ENCODE data around the gene CFAP410. TPM values are rescaled to one million over a fixed set of nuclear protein-coding genes. Genes with fewer than 3 reads are reported as not detected.

The CFAP410 gene
- total and polyA plus RNA-seq, 2 of the 13 experiments (the other 11 are each of a cell fraction or from before 2014, with no cell fraction given) = 8.0 to 20.1 TPM

DNA sequence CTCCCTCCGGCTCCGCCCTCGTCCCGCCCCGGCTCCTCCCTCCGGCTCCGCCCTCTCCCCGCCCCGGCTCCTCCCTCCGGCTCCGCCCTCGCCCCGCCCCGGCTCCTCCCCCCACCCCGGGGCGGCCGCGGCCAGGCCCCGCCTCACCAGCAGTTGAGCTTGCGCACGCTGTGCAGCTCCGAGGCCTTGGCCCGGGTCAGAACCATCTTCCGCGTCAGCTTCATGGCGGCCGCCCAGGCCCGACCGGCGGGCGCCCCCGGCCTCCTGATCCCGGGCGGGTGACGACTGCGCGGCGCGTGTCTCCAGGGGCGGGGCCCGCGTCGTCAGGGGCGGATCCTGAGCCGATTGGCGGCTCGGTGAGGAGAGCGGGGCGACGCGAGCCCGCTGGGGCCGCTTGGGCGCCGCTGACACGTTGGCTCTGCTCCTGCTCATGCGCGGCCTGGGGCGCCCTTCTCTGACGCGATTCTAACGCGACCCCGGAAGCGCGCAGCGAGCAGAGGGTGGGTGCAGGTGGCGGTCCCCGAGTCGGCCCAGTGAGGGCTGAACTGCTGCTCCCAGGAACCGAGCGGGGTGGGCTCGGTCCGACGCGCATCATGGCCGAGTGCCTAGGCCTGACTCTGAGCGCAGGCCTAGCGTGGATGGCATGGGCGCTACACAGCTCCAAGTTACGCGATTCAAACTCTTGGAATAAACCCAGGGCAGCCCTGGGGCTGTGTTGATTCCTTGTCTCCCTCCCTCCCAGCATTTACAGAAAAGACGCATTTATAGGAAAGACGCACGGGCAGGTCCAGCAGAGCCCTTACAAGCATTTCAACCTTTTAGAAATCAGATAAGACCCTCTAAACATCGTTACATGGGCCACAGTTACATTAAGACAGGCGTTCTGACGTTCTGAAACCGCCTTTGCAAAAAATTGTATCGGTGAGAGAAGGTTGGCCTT lies at the start of gene CFAP410 (continued):
- TF ChIP-seq ZNF530 (CRISPR knock-in tag; IDR thresholded peaks at IDR 0.05; ENCODE audit: low read depth) (no peak), TEAD3 (CRISPR knock-in tag; optimal IDR thresholded peaks at IDR 0.05; ENCODE audit: borderline replicate concordance) (peak; percentile 52), ATRX (CRISPR knock-in tag; IDR thresholded peaks at IDR 0.05; ENCODE audit: borderline replicate concordance) (no peak), E2F5 (CRISPR knock-in tag; conservative IDR thresholded peaks at IDR 0.05) (no peak; the same call in 1 of the 2 replicates), ZNF709 (CRISPR knock-in tag; IDR thresholded peaks at IDR 0.05) (peak; percentile 22; the same call in 1 of the 2 replicates), U2AF1 (optimal IDR thresholded peaks at IDR 0.05; ENCODE audit: low read depth, low read length) (no peak), SMAD3 (CRISPR knock-in tag; IDR thresholded peaks at IDR 0.05) (0 out of 2 replicates have a peak, but pooled peaks have one; percentile 21), TMF1 (CRISPR knock-in tag; IDR thresholded peaks at IDR 0.05; ENCODE audit: low read depth) (peak; percentile 75; the same call in 1 of the 2 replicates), KLF9 (CRISPR knock-in tag; IDR thresholded peaks at IDR 0.05; ENCODE audit: low read depth) (no peak), ZSCAN30 (CRISPR knock-in tag; IDR thresholded peaks at IDR 0.05) (no peak), ZNF33B (CRISPR knock-in tag; IDR thresholded peaks at IDR 0.05) (no peak; the same call in none of the 2 replicates), SCMH1 (CRISPR knock-in tag; IDR thresholded peaks at IDR 0.05; ENCODE audit: borderline replicate concordance) (no peak), ZNF251 (CRISPR knock-in tag; IDR thresholded peaks at IDR 0.05) (peak; percentile 84; the same call in 1 of the 2 replicates), ZNF703 (CRISPR knock-in tag; IDR thresholded peaks at IDR 0.05; ENCODE audit: borderline replicate concordance) (no peak), ZFAT (CRISPR knock-in tag; conservative IDR thresholded peaks at IDR 0.05) (no peak; the same call in 1 of the 2 replicates), ZNF776 (CRISPR knock-in tag; IDR thresholded peaks at IDR 0.05) (peak; percentile 87; the same call in 1 of the 2 replicates), GMEB2 (CRISPR knock-in tag; IDR thresholded peaks at IDR 0.05; ENCODE audit: low read depth) (0 out of 2 replicates have a peak, but pooled peaks have one; percentile 31)
- TF ChIP-seq, protein P1, sequence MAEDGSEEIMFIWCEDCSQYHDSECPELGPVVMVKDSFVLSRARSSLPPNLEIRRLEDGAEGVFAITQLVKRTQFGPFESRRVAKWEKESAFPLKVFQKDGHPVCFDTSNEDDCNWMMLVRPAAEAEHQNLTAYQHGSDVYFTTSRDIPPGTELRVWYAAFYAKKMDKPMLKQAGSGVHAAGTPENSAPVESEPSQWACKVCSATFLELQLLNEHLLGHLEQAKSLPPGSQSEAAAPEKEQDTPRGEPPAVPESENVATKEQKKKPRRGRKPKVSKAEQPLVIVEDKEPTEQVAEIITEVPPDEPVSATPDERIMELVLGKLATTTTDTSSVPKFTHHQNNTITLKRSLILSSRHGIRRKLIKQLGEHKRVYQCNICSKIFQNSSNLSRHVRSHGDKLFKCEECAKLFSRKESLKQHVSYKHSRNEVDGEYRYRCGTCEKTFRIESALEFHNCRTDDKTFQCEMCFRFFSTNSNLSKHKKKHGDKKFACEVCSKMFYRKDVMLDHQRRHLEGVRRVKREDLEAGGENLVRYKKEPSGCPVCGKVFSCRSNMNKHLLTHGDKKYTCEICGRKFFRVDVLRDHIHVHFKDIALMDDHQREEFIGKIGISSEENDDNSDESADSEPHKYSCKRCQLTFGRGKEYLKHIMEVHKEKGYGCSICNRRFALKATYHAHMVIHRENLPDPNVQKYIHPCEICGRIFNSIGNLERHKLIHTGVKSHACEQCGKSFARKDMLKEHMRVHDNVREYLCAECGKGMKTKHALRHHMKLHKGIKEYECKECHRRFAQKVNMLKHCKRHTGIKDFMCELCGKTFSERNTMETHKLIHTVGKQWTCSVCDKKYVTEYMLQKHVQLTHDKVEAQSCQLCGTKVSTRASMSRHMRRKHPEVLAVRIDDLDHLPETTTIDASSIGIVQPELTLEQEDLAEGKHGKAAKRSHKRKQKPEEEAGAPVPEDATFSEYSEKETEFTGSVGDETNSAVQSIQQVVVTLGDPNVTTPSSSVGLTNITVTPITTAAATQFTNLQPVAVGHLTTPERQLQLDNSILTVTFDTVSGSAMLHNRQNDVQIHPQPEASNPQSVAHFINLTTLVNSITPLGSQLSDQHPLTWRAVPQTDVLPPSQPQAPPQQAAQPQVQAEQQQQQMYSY (CRISPR knock-in tag; IDR thresholded peaks at IDR 0.05) = no peak
- TF ChIP-seq, protein P2, sequence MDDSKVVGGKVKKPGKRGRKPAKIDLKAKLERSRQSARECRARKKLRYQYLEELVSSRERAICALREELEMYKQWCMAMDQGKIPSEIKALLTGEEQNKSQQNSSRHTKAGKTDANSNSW (CRISPR knock-in tag; IDR thresholded peaks at IDR 0.05; ENCODE audit: borderline replicate concordance) = no peak
- TF ChIP-seq, protein P3, sequence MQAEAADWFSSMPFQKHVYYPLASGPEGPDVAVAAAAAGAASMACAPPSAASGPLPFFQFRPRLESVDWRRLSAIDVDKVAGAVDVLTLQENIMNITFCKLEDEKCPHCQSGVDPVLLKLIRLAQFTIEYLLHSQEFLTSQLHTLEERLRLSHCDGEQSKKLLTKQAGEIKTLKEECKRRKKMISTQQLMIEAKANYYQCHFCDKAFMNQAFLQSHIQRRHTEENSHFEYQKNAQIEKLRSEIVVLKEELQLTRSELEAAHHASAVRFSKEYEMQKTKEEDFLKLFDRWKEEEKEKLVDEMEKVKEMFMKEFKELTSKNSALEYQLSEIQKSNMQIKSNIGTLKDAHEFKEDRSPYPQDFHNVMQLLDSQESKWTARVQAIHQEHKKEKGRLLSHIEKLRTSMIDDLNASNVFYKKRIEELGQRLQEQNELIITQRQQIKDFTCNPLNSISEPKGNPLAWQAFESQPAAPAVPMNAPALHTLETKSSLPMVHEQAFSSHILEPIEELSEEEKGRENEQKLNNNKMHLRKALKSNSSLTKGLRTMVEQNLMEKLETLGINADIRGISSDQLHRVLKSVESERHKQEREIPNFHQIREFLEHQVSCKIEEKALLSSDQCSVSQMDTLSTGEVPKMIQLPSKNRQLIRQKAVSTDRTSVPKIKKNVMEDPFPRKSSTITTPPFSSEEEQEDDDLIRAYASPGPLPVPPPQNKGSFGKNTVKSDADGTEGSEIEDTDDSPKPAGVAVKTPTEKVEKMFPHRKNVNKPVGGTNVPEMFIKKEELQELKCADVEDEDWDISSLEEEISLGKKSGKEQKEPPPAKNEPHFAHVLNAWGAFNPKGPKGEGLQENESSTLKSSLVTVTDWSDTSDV (CRISPR knock-in tag; IDR thresholded peaks at IDR 0.05) = no peak; the same call in 1 of the 2 replicates
